ENCODE data around the gene JPH2.

JPH2 gene

GRCh38 chr20:44187772-44188709 is 1.1 kb upstream of the JPH2 start:
- no peak for DNase-seq (ENCODE audit: low read depth in 2 of 2)

GRCh38 chr20:44186674-44187053 is 324 bp downstream of the JPH2 start:
- DNase-seq (ENCODE audit: low read depth in 2 of 2), result no peak

GRCh38 chr20:44186201-44186600 is 787 bp downstream of the JPH2 start:
- DNase-seq (ENCODE audit: low read depth in 2 of 2), result no peak

GRCh38 chr20:44185574-44185973 is 1.4 kb downstream of the JPH2 start:
- DNase-seq (ENCODE audit: low read depth in 2 of 2), result no peak

GRCh38 chr20:44183282-44183681 is 3.7 kb downstream of the JPH2 start:
- no peak for DNase-seq (ENCODE audit: low read depth in 2 of 2)

GRCh38 chr20:44182863-44183262 is 4.1 kb downstream of the JPH2 start:
- no peak for DNase-seq (ENCODE audit: low read depth in 2 of 2)

- no peak for DNase-seq (ENCODE audit: low read depth in 2 of 2)
These were observed 4.7 kb downstream of the JPH2 start for GRCh38 chr20:44182135-44182765.

- no peak for DNase-seq (ENCODE audit: low read depth in 2 of 2)
These were observed 5.4 kb downstream of the JPH2 start for GRCh38 chr20:44181611-44182010.

- DNase-seq (ENCODE audit: low read depth in 2 of 2), result no peak
These were observed 6.2 kb downstream of the JPH2 start for GRCh38 chr20:44180814-44181213.

- DNase-seq (ENCODE audit: low read depth in 2 of 2), result no peak
These were observed 10.0 kb downstream of the JPH2 start for GRCh38 chr20:44176833-44177534.

GRCh38 chr20:44174996-44175765 is 11.8 kb downstream of the JPH2 start:
- no peak for DNase-seq (ENCODE audit: low read depth in 2 of 2)

GRCh38 chr20:44173846-44174245 is 13.1 kb downstream of the JPH2 start:
- DNase-seq (ENCODE audit: low read depth in 2 of 2), result no peak

GRCh38 chr20:44173116-44173515 is 13.9 kb downstream of the JPH2 start:
- no peak for DNase-seq (ENCODE audit: low read depth in 2 of 2)

GRCh38 chr20:44172572-44172950 is 14.4 kb downstream of the JPH2 start:
- no peak for DNase-seq (ENCODE audit: low read depth in 2 of 2)

- DNase-seq (ENCODE audit: low read depth in 2 of 2), result no peak
These were observed 15.0 kb downstream of the JPH2 start for GRCh38 chr20:44171775-44172571.

- no peak for DNase-seq (ENCODE audit: low read depth in 2 of 2)
These were observed 16.1 kb downstream of the JPH2 start for GRCh38 chr20:44170816-44171410.

- no peak for DNase-seq (ENCODE audit: low read depth in 2 of 2)
These were observed 19.3 kb downstream of the JPH2 start for GRCh38 chr20:44167736-44168135.

- no peak for DNase-seq (ENCODE audit: low read depth in 2 of 2)
These were observed 20.5 kb downstream of the JPH2 start for GRCh38 chr20:44166477-44166876.

GRCh38 chr20:44166008-44166407 is 21.0 kb downstream of the JPH2 start:
- DNase-seq (ENCODE audit: low read depth in 2 of 2), result no peak

- DNase-seq (ENCODE audit: low read depth in 2 of 2), result no peak
These were observed 26.9 kb downstream of the JPH2 start for GRCh38 chr20:44160133-44160532.

- DNase-seq (ENCODE audit: low read depth in 2 of 2), result no peak
These were observed 27.3 kb downstream of the JPH2 start for GRCh38 chr20:44159711-44160110.
